ENCODE measurements around the gene C17orf78.
"Not testable (repeated sequence)": the region's sequence is repeated elsewhere in the genome, so short reads cannot be mapped to it uniquely, and the experiment has no call there.

The C17orf78 gene

DNA sequence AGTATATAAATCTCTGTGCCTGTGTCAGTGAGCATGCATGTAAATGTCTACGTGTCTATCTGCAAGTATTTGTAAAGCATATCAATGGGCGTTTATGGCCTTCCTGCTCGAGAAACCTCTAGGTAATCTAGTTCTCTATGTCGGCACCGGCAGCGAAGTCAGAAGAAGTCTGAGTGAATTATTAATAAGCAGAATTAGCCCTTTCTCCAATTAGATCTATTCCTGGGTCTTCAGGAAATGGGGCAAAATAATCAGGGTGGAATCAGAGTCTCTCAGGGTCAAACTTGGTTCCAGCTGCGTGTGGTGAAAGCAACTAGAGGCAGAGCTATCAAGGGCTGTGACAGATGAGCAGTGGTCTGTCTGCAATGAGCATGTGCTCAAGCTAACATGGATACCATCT lies at the start of gene C17orf78:
C17orf78 (plus strand) TSS at position 280 of the 400 bp plus-strand sequence; CDS start at position 388, 108 bp downstream.
- DNase-seq: no peak

DNA sequence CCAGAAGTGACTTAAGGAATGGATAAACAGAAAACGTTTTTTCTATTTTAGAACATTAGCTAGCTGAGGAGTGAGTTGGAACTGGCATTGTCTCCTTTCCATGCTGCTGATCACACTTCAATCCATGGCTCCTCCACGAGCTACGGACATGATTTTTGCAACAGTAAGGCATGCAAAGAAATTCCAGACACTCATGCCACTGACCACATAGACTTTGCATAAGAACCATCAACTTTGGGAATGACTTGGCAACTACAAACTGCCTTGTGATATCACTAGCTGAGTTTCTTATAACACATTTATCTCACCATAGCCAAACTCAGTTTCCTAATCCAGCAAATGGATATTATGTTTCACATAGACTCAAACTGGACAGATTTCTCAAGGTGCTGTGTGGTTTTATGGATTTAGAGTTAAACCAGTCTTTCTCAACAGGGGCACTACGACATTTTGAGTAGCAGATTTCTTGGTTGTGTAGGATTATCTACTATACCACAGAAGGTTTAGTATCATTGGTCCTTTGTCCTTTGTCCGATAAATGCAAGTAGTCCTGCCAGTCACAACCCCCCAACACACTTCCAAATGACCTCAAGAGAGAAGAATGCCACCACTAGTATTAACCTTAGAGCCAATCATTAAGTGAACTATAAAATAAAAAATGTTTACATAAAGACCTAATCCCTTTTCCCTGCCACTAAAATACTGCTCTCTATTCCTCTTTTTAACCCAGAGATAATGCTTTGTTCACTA lies 48.3 kb upstream of the C17orf78 start:
- no peak for DNase-seq

DNA sequence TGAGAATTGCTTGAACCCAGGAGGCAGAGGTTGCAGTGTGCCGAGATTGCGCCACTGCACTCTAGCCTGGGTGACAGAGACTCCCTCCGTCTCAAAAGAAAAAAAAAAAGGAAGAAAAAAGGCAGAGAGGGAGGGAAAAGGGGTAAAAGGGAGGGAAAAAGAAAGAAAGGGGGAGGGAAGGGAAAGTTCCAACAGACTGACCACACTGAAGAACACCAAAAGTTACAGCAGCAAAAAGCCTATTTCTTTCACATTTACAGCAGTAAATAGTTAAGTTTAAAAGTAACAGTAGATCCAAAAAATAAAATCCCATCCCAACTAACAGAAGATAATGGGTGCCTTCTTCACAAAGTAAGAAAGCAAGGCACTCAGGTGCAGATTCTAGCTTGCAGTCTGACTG lies 36.9 kb upstream of the C17orf78 start:
- no peak for DNase-seq

DNA sequence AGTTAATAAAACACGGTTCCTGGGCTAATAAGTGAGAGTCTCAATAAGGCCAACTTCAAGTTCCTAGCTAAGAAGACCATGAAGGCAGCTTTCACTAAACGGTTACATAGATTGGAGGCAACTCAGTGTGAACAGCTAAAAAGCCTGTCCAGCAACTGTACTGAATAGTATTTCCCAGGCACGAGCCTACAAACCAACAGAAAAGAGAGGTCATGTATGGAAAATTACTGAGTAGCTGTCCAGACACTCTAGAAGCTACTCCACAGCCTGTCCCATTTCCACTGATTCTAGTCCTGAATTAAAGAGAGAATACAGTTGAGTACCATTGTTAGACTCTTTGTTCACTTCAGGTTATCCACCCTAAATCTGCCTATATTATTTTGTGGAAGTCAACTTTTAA lies 36.5 kb upstream of the C17orf78 start:
- no peak for DNase-seq

DNA sequence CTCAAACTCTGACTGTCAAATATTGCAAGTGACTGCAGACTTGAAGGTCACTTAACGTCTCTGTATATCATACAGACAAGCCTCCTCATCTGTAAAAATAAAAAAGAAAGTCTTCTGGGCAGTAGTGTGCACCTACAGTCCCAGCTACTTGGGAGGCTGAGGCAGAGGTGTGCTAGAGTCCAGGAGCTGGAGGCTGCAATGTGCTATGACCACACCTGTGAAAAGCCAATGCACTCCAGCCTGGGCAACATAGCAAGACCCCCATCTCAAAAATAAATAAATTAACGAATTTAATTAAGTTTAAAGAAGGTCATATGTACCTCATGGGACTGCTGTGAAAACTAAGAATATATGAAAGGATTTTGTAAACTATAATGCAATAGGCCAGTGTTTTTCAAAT lies 35.0 kb upstream of the C17orf78 start:
- no peak for DNase-seq

DNA sequence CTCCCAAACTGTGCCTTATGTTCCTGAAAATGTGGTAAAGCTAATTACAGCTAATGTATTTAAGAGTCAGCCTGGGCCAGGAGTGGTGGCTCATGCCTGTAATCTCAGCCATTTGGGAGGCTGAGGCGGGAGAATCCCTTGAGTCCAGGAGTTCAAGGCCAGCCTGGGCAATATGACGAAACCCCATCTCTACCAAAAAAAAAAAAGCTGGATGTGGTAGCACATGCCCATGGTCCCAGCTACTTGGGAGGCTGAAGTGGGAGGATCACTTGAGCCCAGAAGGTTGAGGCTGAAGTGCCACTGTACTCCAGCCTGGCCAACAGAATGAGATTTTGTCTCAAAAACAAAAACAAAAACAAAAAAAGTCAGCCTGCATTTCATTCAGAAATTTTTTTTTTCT lies 33.2 kb upstream of the C17orf78 start:
- DNase-seq: no peak

DNA sequence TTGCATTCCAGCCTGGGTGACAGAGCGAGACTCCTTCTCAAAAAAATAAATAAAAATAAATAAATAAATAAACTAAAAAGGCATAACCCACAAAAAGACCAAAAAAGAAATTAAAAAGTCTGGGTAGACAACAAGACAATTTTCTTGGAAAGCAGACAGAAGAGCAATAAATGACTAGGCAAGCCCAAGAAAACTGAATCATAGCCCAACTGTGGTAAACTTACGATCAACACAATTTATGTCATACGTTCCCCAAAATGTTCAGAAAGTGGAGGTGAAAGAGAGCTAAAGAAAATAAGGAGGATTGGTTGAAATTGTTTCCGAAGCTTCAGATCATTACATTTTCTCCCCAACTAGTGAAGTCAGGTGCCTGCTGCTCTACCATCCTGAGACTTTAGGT lies 31.3 kb upstream of the C17orf78 start:
- no peak for DNase-seq

DNA sequence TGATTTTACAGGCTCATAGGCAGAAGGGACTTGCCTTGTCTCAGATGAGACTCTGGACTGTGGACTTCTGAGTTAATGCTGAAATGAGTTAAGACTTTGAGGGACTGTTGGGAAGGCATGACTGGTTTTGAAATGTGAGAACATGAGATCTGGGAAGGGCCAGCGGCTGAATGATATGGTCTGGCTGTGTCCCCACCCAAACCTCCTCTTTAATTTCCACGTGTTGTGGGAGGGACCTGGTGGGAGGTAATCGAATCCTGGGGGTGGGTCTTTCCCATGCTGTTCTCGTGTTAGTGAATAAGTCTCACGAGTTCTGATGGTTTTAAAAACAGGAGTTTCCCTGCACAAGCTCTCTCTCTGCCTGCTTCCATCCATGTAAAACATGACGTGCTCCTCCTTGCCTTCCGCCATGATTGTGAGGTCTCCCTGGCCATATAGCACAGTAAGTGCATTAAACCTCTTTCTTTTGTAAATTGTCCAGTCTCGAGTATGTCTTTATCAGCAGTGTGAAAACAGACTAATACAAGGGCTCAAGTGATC lies 28.9 kb upstream of the C17orf78 start:
- not testable (repeated sequence) for DNase-seq

DNA sequence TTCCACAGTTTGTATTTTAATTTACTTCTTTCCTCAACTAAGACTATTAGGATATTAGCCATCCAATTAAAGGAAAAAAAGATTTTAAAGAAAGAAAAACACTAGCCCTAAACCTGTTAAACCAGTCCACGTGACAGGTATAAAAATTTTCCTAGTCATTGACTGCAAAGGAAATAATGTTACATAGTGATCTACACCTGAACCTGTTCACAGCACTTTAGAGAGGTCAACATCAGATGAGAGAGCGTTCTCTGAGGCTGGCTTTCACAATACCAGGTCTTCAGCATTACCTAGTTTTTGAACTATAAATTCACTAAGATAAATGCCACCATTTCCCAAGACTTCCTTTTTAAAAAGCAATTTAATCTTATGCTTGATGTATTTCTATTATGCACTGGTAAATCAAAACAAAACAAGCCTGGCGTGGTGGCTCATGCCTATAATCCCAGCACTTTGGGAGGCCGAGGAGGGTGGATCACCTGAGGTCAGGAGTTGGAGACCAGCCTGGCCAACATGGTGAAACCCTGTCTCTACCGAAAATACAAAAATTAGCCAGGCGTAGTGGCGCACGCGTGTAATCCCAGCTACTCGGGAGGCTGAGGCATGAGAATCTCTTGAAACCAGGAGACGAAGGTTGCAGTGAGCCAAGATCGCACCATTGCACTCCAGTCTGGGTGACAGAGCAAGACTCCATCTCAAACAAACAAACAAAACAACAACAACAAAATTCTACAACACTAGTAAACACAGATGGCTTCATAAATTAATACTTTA lies 18.8 kb upstream of the C17orf78 start:
- DNase-seq: not testable (repeated sequence)

DNA sequence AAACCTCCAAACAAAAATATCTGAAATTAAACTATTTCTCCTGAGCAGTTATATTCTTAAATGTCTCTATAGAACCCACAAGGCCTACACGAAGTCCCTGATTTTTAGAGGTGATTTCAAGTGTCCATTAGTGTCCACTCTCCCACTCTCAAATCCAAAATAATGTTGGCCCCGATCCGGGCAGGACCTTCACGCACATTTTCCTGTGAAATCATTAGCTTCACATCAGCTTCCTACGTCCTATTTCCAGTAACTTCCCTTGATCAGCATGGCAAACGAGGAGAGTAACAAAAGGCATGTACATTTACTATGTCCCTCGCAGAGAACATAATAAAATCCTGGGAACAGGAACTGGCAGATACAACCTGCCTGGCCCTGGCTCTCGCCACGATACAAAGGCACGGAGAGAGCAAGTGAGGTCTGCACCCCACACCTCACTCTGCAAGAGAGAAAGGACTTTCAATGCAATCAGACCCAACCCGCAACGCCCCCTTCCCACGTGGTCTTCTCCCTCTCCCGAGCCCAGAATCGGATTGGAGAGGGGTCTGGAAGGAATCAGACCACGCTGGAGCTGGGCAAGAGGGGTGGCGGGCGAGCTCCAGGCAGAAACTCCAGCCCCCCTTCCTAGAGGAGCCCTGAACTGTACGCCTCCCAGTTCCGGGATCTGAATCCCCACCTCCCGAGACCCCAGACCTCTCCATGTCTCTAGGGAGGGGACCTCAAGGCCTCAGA lies 17.5 kb upstream of the C17orf78 start:
- peak; percentile 28 for DNase-seq

DNA sequence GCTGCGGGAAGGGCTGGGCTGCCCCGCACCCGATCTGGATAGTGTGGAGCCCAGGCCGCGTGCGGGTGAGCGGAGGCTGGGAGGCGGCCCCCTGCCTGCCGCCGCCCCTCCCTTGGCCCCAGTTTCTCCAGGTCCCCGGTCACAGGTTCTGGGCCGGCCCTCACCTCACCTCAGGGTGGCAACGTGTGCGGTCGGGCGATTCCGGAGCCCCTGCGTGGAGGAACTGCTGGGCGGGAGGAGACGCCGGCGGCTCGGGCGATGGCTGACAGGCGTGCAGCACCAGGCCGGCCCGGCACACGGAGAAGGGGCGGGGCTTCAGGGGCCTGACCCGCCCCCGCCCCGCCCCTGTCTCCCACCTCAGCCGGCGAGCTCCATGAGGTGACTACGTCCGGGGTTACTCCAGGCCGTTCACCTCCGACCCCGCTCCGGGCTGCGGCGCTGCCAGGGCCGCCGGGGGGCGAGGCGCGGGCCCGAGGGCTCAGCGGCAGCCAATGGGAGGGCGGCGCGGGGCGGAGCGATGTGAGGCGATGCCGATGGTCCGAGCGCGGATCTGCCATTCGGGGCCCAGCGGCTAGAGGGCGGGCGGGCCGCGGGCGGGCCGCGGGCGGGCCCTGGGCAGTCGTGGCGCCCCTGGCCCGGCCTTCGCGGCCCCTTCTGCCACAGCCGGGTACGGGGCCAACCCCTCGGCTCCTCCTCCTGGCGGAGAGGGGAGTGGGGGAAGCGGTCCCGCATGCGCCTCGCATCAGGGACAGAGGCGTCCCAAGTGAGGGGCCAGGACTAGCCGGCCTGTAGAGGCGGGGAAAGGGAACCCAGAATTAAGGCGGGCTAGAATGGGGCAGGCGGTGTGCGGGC lies 16.7 kb upstream of the C17orf78 start:
- DNase-seq: peak; percentile 96

DNA sequence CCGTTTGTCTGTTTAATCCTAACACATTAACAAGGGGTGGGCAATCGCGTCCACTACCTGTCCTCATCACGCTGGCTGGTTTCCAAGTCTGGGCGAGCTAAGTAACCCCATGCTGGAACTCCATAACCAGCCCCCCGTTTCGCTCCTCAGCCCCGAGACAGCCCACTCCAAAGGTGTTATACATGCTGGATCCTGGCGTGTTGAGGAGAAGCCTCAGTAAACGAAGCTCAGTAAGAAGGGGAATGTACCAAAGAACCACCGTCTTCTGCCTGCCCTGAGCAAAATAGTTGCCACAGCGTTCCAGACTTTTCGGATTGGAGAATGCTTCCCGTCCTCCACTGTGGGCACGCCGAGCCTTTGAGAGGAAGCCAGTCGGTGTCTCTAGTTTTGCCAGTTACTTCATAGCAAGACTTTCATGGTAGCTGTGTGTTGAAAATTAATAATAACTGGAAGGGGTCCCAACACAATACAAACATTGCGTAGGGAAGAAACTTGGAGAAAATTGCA lies 16.1 kb upstream of the C17orf78 start:
- DNase-seq: no peak

DNA sequence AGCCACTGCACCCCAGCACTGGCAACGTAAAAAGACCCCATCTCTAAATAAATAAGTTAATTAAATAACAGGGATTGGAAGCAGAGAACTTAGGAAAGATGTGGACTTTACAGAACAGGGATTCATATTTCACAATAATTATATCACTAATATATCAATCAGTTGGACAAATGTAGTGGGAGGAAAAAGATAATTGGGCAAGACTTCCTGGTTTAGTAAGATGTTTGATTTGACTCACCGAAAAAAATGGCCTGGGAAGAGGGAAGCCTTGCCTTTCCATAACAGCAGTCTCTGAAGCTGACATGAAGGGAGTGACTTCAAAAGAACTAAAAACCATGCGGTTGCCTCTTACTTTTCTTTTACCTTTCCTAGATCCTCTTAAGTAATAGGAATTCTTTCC lies 15.2 kb upstream of the C17orf78 start:
- DNase-seq: no peak

DNA sequence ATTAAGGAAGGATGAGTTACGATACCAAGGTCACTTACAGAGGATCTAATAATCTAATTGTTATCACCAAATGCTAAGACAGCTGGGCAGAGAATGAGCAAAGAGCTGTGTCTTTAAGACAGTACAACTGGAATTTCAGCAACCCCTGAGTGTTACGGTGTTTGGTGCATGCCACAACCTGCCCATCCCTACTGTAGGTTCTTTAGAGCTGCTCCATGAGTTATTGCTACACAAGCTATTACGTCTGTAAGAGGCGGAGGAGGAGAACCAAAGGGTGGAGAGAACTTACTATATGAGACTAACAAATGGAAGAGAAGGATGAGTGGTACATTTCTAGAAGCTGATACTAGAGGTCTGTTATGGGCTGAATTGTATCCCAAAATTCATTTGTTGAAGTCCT lies 14.2 kb upstream of the C17orf78 start:
- DNase-seq: no peak

DNA sequence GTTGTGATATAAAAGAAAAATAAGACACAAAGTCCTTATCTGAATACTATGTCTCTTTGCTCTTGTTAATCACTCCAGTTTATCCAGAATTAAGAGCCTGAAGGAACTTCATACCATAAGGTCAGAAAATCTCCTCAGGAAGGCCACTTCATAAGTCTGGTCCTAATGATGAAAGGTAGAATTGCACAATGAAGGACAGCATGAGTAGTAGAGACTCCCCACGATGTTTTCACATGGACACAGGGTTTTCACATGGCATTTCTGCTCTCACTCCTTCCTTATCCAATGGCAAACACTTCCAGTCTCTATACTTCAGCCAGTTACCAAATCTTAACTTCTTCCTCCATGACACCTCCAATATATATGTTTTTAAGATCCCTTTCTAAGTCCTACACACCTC lies 10.2 kb upstream of the C17orf78 start:
- DNase-seq: no peak

DNA sequence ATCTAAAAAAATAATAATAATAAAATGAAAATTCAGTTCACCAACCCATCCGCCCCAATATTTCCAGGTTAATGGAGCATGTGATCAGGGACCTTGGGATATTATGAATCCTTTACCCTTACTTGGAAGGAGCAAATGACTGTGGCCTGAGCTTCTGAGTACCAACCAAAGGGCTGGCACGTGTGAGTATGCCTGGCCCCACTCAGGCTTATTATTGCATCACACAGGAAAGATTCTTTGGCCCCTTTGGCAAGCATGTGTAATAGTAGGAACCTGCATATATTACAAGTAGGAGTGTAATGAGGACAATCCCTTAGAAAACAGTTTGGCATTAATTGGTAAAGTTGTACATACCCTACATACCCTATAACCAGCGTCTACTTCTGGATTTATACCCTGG lies 7.2 kb upstream of the C17orf78 start:
- no peak for DNase-seq

DNA sequence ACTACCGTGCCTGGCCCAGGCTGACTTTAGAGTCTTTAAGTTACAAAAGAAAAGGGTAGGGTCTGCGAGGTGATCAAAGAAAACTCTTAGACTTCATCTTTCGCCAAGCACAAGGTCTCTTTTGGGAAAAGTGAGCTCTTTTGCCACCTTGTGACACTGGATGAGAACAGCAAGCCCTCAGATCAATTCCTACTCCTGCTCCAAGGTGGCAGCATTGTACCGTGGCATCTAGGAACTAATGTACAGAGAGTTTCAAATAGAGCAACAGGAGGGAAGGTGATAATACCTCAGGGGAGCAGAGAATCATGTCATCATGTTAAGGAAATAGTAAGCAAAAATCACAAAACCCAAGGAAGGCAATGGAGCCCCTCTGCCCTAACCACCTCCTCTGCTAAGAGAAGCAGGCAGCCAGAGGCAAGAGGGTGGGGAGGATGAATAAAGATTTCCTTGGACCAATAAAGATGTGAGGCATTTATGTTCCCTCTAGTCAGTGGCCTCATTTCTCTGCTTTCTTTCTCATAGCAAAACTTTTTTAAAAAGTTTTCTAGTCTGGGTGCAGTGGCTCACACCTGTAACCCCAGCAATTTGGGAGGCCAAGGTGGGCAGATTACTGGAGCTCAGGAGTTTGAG lies 2.1 kb upstream of the C17orf78 start:
- peak; percentile 72 for DNase-seq

DNA sequence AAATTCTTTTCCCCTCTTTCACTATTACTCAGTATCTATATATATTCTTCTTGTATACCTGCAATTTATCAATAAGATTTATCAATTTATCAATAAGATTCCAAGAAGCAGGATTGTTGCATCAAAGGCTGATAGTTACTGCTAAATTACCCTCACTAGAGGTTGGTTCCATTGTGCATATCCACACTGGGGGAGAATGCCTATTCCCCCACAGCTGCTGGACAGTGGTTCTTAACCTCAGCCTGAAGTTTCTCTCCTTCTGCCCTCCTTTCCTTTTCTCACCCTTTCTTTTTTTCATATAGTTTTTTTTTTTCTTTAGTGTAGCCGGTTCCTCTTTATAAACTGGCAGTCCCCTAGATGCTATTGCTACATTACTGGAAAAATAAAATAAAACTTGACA lies 6.3 kb downstream of the C17orf78 start:
- no peak for DNase-seq

DNA sequence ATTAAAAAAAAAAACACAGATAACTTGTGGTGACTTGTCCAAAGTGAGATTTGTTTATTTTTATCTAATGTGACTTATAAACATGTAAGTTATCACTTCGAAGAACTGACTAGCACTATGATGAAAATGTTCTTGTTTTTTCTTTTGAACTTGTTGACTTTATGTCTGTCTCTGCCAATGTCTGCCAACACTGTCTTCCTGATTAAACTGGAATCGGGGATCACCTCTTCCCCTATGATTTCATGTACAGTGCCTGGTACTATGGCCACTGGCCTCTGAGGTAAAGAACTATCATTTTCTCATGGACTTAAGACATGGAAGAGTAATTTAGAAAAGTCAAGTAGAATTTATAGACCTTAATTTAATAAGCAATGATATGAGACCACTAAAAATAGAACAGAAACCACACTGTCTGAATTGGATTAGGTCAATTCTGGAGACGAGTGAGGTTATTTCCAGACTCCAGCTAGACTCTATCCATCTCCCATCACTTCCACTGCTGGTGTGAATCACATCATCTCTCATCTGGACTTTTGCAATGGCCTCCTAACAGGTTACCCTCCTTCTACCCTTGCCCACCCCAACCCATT lies 8.9 kb downstream of the C17orf78 start:
- DNase-seq: no peak

DNA sequence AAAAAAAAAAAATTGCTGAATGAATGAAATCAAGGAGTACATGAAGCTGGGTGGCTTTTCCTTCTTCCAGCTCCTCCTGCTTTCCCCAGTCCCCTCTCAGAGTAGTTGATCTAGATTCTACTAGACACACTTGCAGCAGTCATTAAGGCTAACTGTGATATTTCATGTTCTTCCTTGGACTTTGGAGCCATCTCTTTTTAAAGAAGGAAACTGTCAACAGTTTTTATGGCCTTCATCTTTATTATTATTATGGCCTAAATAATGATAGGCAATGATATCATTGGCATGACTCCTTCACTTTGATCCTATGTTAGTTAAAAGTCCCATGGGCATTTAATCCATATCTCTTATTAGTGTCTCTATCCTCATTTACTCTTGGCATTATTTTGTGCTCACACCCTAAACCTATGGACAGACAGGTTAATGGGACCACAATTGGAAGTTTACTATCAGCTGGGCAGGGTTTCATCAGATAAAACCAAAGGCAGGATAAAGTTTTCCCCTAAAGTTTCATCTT lies 9.7 kb downstream of the C17orf78 start:
- no peak for DNase-seq

DNA sequence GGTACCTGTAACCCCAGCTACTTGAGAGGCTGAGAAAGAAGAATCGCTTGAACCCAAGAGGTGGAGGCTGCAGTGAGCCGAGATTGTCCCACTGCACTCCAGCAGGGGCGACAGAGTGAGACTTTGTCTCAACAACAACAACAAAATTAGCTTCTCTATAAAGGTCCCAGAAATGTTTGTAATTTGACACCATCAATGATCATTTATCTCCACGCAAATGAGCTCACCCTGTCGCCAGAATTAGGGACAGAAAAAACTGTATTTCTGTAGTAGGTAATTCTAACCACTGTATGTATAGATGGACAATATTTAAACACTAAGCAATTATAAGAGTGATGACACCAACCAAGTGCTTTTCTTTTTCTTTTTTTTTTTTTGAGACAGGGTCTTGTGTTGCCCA lies 10.7 kb downstream of the C17orf78 start:
- no peak for DNase-seq

Data from GDM1 (cell line).